ENCODE measurements around the gene GIT2.

- no peak for TF ChIP-seq EZH2 (IDR thresholded peaks at IDR 0.05; ENCODE audit: insufficient read depth, poor library complexity, severe bottlenecking)
- TF ChIP-seq EZH2phosphoT487 (IDR thresholded peaks at IDR 0.05; ENCODE audit: insufficient read depth, low read depth): no peak
These were observed 58.8 kb downstream of the GIT2 start for GRCh38 chr12:109937371-109937770.
